HG02678 (cell line): Measurements from ENCODE around the gene ZNF451.

Source experiments
- ATAC-seq: cut with Tn5 transposase; IDR thresholded peaks from one replicate; pipeline ENCODE4 v1.9.1; 2021; ENCODE audit warnings: mild to moderate bottlenecking, moderate library complexity; ENCODE audit not compliant: unreplicated experiment

Gene ZNF451

DNA sequence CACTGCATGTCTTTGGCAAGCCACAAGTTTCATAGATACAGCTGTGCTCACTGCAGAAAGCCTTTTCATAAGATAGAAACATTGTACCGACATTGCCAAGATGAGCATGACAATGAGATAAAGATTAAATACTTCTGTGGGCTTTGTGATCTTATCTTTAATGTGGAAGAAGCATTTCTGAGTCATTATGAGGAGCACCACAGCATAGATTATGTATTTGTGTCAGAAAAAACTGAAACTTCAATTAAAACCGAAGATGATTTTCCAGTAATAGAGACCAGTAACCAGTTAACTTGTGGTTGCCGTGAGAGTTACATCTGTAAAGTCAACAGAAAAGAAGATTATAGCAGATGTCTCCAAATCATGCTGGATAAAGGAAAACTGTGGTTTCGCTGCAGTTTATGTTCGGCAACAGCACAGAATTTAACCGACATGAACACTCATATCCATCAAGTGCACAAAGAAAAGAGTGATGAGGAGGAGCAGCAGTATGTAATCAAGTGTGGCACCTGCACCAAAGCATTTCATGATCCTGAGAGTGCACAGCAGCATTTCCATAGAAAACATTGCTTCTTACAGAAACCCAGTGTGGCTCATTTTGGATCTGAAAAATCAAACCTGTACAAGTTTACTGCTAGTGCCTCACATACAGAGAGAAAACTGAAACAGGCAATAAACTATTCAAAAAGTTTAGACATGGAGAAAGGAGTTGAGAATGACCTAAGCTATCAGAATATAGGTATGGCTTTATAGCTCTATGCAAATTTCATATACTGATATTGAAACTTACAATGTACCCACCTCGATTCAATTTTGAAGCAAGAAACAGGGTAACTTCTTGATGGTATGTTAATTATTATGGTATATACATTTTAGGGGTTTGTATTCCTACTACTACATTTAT is 58.2 kb downstream of the ZNF451 start:
- ATAC-seq: no peak

DNA sequence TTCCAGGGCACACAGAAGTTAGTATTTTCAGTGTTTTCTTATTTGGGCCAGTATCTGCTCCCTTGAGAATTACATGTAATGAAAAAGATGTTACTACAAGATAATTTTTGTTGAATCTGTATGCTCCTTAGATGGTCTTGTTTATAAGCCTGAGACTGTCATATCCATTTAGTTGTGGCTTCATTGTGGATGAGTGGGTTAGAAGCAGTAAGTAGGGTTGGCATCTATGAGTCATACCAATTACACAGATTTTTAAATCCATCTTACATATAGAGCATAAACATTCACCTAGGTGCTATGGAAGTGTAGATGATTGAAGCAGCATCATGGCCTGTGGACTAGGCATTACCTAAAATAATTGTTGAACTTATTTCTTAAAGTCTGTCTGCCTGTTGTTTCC is 68.7 kb downstream of the ZNF451 start:
- ATAC-seq: no peak

DNA sequence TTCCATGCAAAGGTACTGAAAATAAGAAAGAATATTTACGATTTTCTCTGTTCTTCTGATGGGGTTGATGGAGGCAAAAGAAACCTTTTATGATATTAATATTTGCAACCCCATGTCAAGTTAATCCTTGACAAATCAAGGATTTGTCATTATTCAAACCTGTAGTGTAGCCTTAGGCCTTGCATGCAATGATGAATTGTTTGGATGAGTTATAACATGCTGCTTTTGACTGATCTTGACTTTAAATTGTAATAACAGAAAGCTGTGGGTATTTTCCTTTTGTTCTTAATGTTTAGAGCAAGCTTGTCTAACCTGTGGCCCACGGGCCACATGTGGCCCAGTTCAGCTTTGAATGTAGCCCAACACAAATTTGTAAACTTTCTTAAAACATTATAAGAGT is 69.1 kb downstream of the ZNF451 start:
- no peak for ATAC-seq

DNA sequence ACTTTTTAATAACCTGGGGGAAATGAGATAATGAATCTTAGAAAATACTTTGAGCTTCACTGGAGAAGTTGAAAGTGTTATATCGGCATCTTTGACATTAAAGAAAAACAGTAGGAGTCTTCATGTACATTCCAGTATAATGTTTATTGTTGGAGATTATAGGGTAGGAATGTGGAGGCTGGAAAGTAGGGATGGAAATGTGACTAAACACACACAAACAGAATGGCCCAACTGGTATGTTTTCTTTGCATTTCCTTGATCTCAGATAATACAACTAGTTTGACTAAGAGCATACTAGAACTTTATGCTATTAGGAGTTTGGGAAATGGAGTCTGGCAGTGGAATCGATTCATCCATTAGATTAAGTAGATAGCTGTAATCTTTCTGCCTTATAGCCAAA is 72.0 kb downstream of the ZNF451 start:
- ATAC-seq: no peak

DNA sequence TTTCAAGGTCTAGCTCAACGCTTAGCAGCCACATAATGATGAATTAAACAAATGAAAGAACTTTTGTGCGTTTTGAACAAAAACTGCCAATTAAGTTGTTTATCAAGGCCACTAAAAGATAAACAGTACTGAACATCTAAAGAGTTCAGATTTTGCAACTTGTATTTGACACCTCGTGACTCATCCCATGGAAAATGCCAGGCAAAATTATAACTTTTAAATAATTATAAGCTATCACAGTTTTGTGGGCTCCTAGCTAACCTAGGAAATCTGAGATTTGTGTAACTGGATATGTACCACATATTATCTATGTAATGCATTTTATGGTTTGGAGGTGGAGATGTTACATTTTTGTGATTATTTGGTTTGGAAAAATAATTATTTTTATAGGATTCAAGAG is 72.5 kb downstream of the ZNF451 start:
- no peak for ATAC-seq

DNA sequence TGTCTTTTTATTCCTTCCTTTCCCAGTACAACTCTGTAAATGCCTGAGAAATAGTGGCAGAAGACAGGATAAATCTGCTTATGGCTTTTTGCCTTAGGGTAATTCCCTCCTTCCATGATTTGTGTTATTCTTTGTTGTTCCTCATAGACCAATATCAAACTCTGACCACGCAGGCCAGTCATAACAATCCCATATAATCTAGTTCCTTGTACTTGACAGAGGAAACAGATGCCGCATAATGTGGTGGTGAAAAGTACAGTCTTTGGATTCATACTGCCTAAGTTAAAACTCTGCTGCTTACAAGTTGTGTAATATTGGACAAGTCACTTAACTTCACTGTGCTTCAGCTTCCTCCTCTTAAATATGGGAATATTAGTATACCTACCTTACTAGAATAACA is 74.0 kb downstream of the ZNF451 start:
- no peak for ATAC-seq

DNA sequence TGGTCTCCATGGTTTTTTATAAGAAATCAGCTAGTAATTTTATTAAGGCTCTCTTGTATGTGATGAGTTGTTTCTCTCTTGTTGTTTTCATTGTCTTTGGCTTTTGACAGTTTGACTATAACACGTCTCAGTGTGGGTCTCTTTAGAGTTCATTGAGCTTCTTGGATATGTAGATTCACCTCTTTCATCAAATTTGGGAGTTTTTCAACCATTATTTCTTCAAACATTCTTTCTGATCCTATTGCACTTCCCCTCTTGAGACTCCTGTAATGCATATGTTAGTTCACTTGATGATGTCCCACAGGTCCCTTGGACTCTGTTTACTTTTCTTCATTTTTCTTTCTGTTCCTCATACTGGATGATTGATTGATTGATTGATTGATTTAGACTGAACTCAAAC is 75.1 kb downstream of the ZNF451 start:
- no peak for ATAC-seq

DNA sequence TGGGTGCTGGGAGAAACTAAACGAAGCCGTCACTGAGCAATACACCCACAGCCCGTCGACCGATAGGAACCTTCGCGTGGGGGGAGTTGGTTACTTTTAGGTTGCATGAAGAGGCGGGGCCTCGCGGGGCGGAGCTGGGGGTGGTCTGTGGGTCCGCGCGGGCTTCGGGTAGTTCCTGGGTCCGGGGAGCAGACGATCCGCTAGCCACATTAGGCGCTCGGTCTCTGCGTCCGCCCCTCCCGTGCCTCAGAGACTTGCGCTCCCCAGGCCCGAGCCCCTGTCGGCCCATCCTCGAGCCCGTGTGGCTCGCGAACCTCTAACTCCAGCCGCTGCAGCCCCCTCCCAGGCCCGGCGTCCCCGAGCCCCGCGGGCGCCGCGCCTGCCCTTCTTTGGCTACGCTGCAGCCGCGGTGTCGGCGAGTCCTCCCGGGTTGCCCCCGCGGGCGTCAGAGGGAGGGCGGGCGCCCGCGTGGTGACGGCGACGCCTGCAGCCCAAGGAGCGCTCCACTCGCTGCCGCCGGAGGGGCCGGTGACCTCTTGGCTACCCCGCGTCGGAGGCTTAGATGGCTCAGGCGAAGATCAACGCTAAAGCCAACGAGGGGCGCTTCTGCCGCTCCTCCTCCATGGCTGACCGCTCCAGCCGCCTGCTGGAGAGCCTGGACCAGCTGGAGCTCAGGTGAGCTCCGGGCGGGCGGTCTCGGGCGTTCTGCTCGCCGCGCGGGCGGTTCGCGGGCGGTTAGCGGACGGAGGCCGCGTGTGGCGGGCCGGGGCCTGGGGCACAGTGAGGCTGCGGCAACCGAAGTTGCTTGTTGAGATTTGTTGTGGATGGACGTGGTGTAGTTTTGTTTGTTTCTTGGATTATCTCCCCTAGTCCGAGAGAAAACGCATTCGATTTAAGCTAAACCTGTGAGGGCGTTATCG is 82.4 kb downstream of the ZNF451 start, which contains the start of gene BAG2:
BAG2 (plus strand) TSS at position 191 of the 920 bp plus-strand sequence; CDS start at position 563, 372 bp downstream.
- peak; percentile 86 for ATAC-seq

DNA sequence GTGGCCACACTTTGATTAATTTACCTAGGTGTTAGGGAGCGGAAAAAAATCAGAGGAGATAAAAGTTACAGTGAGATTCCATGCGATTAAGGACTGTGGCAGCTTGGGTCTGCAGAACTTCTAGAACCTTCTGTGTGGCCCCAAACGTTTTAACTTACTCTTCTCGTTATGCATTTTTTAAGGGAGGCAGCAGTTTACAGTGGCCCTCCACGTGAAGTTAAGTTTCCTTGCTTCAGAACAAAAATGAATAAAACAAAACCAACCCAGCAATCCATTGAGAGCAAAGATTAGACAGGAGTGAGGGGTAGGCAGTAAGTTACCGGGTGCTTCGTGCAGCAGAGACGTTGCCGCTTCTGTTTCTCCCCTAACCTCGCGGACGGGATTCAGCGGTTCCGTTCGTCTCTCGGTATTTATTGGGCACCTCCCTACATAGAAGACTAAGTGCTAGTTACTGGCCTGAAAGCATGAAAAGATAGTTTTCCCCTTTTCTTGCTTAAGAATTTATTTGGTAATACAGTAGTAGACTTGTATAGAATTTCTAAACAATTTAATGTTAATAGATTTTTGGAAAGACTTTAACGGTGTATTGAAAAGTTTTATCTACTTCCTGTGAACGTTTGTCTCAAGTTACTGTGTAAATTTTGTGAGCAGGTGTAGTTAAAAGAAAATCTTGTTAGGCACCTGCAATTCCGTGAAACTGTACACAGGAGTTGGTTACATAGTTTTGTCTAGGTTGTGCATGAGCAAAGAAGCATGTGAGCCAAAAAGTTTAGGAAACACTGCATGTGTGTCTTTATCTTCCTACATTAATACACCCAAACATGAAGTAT is 83.3 kb downstream of the ZNF451 start:
- no peak for ATAC-seq

DNA sequence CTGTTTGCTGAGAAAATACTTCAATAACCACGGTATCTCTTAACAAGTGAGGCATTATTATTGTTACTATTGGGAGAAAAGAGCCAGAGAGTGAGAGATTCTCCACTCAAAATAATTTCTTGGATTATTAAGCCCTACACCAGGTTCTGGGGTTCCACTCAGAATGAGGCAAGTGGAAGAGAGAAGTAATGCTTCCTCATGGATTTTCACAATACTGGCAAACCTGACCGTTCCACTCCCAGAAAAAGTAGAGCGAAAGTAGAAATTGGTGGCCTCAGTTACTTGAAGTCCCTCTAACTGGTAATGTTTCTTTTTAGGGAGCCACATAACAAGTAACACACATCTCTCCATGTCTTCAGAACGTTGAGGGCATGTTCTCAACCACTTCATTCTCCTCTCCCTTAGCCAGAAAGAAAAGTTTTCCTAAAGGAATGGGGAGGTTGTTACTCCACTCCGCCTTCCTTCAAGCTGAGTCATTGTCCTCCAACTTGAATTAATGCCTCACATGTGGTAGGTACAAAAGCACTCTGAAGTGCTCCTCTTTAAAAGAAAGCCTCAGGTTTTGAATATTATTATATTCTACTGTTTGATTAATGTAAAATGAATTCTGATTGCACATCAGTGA is 84.0 kb downstream of the ZNF451 start:
- no peak for ATAC-seq

DNA sequence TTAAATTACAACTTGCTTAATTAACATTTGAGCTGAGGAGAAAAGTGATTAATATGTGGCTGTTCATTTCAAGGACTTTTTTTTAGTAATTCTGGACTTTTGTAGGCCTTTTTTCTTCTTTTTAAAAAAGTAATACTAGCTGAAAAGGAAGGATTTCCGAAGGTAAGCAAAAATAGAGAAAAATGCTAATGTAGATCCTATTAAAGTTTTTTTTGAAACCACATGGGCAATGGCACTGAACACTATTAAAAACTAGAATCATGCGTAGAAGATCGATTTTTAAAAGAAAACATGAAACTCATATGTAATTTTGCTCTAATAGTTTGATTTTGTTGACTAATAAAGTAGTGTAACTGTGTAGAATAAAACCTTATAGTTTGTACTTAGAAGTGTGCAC is 84.5 kb downstream of the ZNF451 start:
- no peak for ATAC-seq

DNA sequence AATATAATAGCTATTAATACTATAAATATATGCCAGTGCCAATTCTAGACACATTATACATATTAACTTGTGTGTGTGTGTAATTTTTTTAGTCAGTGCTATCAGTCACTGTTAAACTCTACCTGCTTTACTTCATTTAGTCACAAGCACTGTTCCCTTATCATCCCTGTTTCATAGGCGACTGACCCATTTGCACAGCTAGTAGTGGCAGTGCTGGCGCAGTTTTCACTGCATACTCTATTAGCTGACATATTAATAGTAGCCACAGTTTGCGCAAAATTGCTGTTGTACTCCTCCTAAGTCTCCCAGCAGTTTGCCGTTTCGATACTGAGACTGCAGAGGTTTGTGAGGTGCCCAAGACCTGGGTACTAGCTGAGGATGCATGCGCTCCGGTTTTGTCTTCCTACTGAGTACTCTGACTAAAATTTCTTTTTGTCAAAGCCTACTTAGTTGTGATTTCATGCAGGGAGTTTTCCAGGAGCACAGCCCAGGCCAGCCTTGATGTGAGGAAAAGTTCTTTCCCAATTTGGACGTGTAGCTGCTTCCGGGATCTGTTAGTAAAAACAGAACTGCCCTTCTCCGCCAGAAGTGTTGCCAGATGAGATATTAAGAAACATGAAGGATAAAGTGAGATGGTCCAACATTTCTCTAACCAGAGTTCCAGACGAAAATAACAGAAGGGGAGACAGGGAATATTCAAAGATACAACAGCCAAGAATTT is 87.7 kb downstream of the ZNF451 start:
- ATAC-seq: no peak

DNA sequence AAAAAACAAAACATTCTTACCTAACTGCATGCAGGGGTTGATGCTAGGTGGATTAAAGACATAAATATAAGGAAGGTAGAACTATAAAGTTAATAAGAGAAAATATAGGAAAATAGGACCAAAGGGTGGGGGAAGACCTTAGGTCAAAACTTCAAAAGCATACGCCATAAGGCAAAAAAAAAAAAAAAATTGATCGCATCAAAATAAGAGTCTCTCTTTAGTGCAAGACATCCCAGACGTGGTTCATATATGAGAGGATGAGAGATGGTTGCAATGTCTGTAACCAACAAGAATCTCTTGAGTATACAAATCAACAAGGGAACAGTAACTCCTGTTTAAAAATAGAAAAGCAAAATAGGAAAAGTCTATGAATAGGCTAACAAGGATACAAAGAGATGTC is 90.6 kb downstream of the ZNF451 start:
- no peak for ATAC-seq

DNA sequence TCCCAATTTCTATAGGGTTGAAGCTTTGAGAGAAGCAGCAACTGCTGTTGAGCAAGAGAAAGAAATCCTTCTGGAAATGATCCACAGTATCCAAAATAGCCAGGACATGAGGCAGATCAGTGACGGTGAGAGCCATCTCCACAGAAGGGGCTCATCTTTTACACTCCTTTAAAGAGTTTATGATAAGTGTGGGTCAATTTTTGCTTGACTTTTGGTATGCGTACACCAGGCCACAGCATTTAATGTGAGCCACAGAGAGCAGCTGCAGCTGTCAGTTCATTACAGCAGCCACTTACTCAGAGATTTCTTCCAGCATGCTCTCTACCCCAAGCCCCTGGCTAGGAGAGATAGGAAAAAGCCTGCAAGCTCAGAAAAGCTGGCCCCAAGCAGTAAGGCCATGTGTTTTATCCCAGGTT is 92.0 kb downstream of the ZNF451 start:
- ATAC-seq: no peak

DNA sequence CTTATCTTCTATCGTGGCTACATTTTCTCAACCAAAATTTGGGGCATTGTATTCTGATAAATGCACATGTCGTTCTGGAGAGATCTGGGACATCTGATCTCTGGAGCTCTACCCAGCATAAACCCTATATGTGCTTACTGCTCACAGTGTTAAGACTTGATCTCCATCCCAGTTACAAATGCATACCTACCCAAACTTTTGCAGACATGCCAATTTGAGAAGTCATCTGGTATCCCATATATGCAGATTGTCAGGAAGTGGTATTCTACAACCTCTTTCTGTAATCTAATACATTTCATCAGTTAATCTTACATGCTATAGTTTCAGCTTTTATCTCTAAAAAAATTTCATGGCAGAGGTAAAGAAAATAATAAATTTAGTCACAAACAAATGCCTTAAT is 93.3 kb downstream of the ZNF451 start:
- ATAC-seq: no peak

DNA sequence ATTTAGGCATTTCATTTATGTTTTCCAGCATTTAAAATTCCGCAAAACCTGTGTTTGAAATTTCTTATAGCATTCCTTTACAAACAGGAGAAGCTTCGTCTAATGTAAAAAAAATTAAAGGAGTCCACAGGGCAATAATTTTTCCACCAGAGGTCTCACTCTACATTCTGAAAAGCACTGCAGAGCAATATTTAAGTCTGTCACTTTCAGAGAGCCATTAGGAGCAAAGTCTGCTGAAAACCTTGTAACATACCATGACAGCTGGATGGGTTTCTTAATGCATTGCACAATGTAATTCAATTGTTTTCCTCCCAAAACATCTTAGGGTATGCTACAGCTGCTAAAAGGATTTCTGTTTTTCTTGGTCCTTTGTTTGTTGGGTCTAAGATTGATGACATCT is 100.2 kb downstream of the ZNF451 start:
- ATAC-seq: no peak

DNA sequence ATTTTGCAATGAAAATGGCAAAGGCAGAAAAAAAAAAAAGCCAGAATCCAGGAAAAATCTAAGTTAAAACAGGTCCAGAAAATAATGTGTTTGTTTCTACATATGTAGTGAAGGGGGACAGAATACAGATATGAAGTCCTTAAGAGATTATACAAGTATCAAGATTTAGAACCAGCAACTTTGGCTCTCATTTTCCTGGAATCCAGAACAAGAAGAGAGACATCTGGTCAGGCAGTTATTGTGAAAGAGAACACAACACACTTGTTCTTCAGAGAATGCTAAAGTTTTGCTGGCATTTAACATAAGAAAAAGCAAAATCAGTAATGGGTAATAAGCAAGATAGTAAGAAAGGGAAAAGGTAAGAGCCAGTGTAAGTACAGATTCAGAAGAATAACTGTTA is 103.2 kb downstream of the ZNF451 start:
- ATAC-seq: no peak

DNA sequence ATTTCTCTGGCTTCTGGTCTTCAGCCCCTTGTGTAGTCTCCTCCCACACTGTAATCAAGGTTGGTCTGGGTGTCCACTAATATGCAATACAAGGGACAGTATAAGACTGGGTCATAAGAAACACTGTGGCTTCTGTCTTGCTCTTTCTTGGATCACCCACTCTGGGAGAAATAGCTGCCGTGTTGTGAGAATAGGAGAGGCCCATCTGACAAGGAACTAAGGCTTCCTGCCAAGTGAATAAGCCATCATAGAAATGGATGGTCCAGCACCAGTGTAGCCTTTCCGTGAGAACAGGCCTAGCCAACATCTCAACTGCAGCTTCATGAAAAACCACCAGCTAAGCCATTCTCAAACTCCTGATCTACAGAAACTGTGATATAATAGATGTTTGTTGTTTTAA is 105.5 kb downstream of the ZNF451 start:
- ATAC-seq: no peak

DNA sequence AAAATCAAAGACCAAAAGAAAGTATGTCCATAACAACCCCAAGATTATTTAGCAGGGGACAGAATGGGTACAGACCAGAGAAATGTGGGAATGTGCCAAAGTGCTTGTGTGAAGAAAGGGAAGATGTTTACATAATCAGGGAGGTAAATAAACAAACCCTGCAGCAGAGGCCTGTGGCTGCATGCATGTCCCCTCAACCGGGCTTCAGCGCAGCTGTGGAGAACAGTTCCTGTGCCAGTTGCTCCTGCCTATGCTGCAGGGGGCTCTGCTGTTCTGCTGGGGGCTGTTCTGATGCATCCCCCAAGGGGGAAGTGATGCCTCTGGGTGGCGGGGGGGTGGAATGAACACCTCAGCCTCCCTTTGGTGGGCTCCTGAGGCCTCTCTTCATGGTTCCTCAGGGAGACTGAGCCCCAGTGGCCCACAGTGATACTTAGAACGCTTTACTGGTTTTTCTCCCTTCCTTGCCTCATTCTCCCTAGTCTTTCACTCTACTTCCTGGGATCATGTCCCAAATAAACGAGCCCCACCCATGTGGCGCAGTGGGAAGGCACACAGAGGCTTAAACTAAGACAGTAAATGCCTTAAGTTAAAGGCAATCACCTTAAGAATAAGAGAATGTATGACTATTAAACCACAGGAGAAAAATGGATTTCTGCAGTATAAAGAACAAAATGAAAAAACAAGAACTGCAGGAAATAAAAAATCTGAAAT is 109.1 kb downstream of the ZNF451 start:
- no peak for ATAC-seq
